Stimulated activated CD4-positive, alpha-beta T cell treated with anti-CD3 and anti-CD28 coated beads, Interleukin-4, amount 100 ng/mL, for 4 hours (primary cell): ENCODE results near the gene JSRP1.

Experiments
- DNase-seq, 2 experiments: peaks; one replicate each; pipeline ENCODE4 v3.0.0-alpha.2; 2020

The JSRP1 gene

DNA sequence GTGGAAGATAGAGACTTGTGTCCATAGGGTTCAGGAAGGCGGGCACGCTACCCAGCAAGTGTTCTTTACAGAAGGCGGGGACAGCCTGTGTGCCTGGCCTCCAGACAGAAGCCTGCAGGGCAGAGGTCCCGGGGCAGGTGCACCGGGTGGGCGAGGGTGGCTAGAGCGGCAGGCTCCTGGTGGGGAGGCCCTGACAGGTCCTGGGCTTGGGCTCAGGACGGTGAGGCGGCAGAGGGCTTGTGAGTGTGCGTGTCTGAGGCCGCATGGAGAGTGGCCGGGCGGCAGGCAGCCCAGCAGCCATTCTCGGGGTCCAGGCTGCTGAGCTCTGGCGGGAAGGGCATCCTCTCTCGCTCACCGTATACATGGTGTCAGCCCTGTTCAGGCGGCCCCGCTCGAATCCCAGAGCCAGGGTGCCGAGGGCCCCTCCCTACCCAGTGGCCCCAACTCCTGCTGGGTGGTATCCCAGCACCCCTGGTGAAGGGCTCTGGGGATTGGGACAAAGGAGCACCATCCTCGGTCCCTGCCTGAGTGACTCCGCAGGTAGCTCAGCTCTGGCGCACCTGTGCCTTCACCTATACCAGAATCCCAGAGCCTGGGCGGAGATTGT, 10.1 kb downstream of the JSRP1 start:
- no peak for DNase-seq

DNA sequence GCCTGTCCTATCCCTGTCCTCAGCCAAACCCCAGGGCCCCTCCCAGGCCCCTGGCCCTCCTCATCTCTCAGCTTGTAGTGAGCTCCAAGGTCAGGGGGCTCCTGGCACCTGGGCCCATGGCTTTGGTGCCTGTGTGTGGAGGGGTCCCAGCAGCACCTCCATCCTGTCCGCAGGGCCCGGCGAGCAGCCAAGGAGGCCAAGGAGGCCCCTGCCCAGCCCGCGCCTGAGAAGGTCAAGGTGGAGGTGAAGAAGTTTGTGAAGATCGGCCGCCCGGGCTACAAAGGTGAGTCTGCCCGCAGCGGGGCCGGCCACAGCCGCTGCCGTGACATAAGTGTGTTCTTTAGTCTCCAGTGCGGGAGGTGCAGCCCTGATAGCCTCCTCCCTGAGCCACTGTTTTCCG, 10.9 kb downstream of the JSRP1 start:
- DNase-seq = no peak

GRCh38 chr19:2244486-2244885, 11.7 kb downstream of the JSRP1 start:
- DNase-seq = no peak

DNA sequence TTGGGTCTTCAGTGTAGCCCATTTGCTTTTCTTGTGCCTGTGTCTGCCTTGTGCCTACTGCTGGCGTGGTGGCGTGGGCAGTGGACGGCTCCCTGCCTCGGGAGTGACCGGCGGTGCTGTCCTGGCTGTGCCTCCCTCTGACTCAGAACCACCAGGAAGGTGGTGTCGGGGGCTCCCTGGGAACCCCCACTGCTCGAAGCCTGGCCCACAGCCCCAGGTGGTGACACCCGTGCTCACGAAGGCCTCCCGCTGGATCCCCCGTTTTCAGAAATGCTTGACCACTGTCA, 12.1 kb downstream of the JSRP1 start:
- no peak for DNase-seq

DNA sequence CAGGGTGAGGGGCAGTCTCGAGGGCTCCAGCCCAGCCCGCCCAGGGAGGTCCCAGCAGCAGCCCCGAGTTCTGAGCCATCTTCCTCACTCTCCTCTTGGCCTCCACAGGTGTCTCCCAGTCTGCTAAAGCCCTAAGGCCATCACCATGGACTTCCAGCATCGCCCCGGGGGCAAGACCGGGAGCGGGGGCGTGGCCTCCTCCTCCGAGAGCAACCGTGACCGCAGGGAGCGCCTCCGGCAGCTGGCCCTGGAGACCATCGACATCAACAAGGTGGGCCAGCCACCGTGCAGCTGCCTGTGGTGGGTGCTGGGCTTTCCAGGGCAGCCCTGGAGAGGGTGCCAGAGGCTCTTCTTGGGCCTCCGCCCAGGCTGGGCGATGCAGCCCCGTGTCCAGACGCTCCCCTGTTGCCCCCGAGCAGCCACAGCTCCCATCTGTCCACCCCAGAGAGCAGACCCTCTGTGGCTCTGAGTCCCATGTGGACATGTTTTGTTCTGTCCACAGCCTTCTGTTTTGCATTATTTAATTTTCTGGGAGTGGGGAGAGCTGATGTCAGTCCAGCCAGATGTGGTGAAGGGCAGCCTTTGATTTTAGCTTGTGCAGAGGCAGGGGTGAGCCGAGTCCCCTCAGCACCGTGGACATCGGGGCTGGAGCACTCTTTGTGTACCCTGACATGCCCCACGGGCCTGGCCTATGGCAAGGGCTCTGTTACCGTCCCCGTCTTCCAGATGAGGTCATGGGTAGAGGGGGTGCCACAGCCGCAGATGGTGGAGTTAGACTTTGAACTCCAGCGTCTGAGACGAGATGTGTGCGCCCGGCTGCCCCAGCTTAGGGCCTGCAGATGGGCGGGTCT, 12.7 kb downstream of the JSRP1 start:
- no peak for DNase-seq

- DNase-seq = no peak
Observed at GRCh38 chr19:2242816-2243215, 13.4 kb downstream of the JSRP1 start.

- DNase-seq = no peak
Observed at GRCh38 chr19:2242092-2242537, 14.1 kb downstream of the JSRP1 start.

GRCh38 chr19:2240881-2241760, 15.1 kb downstream of the JSRP1 start:
- DNase-seq = no peak

- peak in 1 of 2 experiments; percentile 33 for DNase-seq
Observed at GRCh38 chr19:2239771-2240770, 16.1 kb downstream of the JSRP1 start.

DNA sequence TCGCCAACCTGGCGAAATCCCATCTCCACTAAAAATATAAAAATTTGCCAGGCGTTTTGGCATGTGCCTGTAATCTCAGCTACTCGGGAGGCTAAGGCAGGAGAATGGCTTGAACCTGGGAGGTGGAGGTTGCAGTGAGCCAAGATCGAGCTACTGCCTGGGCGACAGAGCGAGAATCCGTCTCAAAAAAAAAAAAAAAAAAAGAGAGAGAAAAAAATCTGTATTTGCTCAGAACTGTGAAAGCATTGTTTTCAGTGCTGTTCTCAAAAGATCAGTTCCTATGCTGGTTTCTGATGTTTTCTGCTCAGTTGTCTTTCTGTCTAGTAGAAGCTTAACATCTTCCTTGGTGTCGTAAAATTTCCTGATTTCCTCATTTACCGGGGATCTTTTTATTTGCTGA, 17.0 kb downstream of the JSRP1 start:
- DNase-seq = no peak

- DNase-seq = no peak
Observed at GRCh38 chr19:2237869-2238153, 18.4 kb downstream of the JSRP1 start.

DNA sequence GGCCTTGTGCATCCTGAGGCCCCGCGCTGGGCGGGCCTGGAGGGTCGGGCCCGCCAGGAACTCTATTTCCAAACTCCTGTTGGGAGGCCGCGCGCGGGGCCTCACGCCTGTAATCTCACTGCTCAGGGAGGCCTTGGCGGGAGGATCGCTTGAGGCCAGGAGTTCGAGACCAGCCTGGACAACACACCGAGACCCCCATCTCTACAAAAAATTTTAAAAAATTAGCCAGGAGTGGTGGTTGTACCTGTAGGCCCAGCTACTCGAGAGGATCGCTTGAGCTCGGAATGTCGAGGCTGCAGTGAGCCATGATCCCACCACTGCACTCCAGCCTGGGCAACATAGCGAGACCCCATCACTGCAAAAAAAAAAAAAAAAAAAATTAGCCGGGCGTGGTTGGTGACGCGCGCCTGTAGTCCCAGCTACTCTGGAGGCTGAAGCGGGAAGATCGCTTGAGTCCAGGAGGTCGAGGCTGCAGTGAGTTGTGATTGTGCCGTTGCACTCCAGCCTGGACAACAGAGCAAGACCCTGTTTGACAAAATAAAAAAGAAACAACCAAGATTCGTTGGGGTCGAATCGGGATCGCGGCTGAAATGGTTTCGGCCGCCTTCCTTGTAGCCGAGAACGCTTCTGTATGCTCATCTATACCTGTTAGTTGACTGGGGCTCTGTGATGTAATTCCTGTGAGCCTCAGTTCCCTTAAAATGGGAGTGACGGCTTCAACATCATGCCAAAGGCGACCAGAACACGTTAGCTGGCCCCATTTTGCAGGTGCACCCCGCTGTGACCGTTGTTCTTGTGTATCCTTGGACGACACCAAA, 19.0 kb downstream of the JSRP1 start:
- no peak for DNase-seq

- peak; percentile 97 to 98 for DNase-seq
Observed at GRCh38 chr19:2236314-2237050, 19.7 kb downstream of the JSRP1 start, which contains the start of the genes PLEKHJ1 and SF3A2. PLEKHJ1 (minus strand) TSS chr19:2236329; CDS start chr19:2236248, 81 bp downstream. SF3A2 (plus strand) TSS chr19:2236824; CDS start chr19:2243419, 6,595 bp downstream.

DNA sequence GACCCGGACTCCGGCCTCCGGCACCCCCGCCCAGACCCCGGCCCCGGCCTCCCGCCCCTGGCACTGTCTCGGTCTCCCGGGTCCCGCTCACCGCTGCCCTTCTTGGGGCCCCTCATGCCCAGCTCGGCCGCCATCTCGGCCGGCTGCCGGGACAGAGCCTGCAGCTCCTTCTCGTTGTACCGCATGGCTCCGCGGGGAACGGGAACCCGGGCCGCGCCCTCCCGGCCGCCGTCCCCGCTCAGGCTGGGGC, 20.2 kb downstream of the JSRP1 start:
- DNase-seq = no peak

- DNase-seq = no peak
Observed at GRCh38 chr19:2235381-2236063, 20.7 kb downstream of the JSRP1 start.

- DNase-seq = no peak
Observed at GRCh38 chr19:2234996-2235380, 21.2 kb downstream of the JSRP1 start.

DNA sequence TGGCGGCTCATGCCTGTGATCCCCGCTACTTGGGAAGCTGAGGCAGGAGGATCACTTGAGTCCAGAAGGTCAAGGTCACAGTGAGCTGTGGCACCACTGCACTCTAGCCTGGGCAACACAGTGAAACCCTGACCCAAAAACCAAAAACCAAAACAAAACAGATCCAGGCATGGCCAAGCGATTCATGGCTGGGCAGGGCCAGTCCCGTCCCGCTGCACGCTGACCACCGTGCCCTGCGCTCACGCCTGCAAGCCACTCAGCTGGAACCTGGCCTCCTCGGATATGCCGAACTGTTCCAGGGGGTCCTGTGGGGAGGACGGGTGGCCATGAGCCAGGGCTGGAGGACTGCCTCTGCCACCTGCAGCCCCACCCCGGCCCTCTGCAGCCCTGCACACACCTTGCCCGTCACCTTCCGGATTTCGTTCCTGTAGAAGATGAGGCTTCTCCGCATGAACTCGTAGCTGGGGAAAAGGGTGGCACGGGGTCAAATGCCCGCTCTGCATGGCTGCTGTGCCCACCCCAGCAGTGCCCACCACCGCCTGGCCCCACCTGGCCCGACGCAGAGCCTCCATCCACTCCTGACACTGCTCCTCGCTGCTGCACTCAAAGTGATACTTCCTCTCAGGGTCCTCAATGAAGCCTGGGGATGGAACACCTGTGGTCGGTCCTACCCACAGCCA, 22.5 kb downstream of the JSRP1 start:
- DNase-seq = no peak

- DNase-seq = no peak
Observed at GRCh38 chr19:2232286-2233151, 23.7 kb downstream of the JSRP1 start.
